ENCODE results near the gene DIP2A. TPM values are rescaled to one million over a fixed set of nuclear protein-coding genes. Genes with fewer than 3 reads are reported as not detected.

Gene DIP2A
- total RNA-seq, 1 donor from 2014 or later = 46.7 TPM

DNA sequence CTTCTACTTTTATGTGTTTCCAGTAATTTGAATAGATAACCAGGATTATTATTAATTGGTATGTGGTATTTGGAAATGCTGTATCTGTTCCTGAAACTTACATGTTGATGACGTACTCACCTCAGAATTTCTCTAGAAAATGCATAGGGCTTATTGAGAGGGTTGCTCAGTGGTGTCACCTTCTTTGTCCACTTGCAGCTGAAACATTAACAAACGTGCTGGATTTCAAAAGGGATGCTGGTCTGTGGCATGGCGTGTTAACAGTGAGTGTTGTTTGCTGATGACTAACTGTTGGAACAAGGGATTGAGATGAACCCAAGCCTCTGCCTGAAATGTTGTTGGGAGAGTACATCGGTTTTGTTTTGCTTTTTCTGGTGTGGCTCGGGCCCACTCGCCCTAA, 78.3 kb downstream of the DIP2A start:
- DNase-seq (ENCODE audit: low read depth) = no peak

- DNase-seq (ENCODE audit: low read depth) = no peak
Observed at GRCh38 chr21:46538262-46538661, 79.6 kb downstream of the DIP2A start.

DNA sequence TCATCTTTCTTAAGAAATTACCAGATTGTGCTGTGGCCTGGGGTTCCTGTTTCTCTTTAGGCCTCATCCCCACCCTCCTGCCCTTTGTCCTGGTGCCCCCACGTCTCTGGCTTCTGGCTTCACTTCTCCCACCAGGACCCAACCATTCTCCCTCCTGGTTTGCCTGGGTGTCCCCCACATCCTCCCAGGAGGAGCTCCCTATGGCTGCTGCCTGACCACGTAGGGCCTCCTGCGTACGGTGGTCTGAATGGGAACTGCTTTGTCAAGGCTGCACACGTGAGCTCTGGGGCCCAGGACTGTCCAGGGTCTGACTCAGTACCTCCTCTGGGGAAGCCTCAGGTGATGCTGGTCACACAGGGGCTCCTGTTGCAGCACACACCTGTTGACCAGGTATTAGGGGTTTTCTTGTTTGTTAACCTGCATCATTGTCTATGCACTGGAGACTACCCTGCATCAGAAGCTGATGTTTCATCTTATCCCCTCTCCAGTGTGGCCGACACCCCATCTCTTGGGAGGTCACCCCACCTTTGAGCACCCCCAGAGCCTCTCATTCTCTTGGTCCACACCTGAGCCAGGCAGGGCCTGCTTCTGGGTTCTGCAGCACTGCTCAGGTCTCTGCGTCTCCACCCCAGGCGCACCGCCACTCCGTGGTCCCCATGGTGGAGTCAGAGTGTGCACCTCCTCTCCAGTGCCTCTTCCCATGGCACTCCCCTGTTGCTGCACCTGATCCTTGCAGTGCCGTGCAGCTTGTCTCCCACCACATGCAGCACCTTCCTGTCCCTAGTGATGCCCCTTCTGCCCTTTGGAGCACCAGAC, 80.4 kb downstream of the DIP2A start:
- no peak for DNase-seq (ENCODE audit: low read depth)

DNA sequence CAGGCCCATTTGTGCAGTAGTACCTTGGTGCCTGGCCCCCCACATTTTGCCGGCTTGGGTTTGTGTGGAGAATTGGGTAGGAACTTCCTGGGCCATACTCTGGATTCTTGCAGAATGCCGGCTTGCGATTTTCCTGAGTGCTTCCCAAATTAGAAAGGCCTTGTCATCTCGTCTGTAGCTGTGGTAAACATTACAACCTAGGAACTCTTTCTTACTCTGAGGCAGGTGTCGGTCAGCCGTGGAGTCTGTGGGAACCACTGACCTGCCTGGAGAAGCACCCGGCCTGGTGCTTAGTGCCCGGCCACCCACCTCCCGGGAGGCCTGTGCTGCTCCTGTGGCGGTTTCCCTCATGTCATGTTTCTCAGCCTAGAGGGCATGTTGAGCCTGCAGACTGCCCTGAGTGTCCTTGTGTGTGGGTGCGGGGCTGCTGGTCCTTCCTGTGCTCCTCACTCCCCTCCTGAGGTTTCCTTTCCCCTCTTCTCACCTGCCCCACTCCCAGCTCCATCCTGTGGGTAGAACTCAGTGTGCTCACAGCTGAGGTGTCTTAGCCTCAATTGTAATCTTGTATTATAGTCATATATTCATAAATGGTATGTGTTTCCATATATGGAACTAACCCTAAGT, 81.5 kb downstream of the DIP2A start:
- DNase-seq (ENCODE audit: low read depth) = no peak

DNA sequence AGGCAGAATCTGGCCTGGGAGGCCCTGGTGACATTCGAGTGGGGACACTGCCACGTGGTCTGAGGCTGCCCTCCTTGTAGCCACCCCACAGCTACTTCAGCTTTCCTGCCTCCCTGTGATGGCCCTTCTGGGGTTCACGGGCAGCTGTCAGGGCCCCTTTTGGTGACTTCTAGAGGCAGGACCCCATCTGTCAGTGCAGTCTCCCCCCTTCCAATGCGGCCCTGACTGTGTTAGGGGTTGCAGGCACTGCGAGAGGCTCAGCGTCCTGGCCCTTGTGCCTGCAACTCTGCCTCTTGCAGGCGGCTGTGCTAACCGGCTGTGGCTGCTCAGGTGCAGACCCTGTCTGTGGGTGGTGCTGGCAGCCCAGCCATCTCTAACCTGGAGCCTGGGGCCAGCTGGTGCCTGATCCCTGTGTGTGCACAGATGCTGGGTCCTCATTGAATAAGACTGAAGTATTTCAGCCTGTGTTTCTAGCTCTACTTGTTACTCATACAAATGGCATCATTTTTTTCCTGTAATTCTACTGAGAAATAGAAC, 84.0 kb downstream of the DIP2A start:
- no peak for DNase-seq (ENCODE audit: low read depth)

DNA sequence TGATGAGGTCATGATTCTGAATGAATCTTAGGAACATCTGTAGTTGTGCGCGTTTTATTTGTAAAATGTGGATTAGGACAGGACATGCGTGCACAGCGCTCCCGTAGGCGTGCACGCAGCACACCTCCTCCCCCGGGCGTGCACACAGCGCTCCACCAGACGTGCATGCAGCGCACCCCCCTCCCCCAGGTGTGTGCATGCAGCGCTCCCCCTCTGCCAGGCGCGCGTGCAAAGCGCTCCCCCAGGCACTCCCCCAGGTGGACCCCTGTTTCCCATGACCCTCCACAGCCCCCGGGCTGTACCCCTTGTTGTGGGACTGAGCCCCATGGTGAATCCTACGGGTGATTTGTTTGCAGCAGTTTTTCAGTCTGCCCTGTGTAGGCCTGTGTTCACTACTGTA, 84.6 kb downstream of the DIP2A start:
- no peak for DNase-seq (ENCODE audit: low read depth)

GRCh38 chr21:46544003-46544402, 85.3 kb downstream of the DIP2A start:
- DNase-seq (ENCODE audit: low read depth) = no peak

GRCh38 chr21:46544824-46545223, 86.1 kb downstream of the DIP2A start:
- DNase-seq (ENCODE audit: low read depth) = no peak

GRCh38 chr21:46545363-46545762, 86.7 kb downstream of the DIP2A start:
- DNase-seq (ENCODE audit: low read depth) = no peak

DNA sequence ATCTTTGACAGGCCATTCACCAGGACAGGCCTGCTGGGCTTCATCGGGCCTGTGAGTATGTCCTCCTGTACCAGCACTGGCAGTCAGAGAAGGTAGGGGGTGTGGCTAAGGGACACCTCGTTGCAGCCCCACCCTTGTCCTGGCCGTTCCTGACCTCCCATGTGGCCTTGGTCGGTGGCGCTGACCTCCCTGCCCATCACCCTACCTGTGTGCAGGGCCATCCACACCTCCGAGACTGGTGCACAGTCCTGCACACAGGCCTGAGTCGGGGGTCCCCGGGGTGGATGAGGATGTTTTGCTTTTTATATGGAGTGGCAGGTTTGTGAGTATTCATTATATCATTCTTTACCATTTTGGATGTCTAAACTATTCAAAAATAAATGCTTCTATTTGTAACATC, 87.2 kb downstream of the DIP2A start:
- no peak for DNase-seq (ENCODE audit: low read depth)

DNA sequence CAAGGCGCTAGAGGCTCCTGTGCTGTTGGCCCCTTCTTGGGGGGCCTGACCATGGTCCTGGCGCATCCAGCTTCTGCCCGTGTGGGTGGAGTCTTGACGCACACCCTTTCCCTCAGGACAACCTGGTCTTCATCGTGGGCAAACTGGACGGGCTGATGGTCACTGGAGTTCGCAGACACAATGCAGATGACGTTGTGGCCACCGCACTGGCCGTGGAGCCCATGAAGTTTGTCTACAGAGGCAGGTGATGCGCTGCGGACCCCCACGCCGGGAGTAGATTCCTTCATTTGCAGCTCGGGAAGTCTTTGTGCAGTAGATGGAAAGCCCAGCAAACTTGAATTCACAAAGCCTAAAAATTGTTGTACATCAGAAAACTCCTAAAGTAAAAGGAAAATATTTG, 88.1 kb downstream of the DIP2A start:
- DNase-seq (ENCODE audit: low read depth) = no peak

GRCh38 chr21:46549650-46550049, 91.0 kb downstream of the DIP2A start:
- no peak for DNase-seq (ENCODE audit: low read depth)

- no peak for DNase-seq (ENCODE audit: low read depth)
Observed at GRCh38 chr21:46550116-46550941, 91.6 kb downstream of the DIP2A start.

- DNase-seq (ENCODE audit: low read depth) = no peak
Observed at GRCh38 chr21:46551636-46552241, 93.0 kb downstream of the DIP2A start.

DNA sequence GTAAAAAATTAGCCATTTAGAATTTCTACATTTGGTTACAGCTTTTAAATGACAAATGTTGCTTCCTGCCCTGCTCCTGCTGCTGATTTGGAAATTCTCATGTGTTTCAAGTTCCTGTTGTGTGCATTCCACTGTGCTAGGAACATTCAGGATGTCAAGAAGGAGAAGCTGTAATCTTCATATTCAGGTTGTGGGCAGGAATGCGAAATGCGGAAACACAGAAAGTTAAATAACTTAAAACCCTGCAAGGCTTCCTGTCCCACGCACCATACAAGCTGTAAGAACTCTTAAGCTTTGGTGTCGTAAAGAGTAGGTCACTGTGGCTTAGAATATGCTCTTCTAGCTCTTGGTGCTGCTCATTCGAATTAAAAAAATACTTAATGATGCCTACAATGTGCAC, 93.6 kb downstream of the DIP2A start:
- no peak for DNase-seq (ENCODE audit: low read depth)

- DNase-seq (ENCODE audit: low read depth) = no peak
Observed at GRCh38 chr21:46552865-46553379, 94.2 kb downstream of the DIP2A start.

- no peak for DNase-seq (ENCODE audit: low read depth)
Observed at GRCh38 chr21:46553993-46554392, 95.3 kb downstream of the DIP2A start.

DNA sequence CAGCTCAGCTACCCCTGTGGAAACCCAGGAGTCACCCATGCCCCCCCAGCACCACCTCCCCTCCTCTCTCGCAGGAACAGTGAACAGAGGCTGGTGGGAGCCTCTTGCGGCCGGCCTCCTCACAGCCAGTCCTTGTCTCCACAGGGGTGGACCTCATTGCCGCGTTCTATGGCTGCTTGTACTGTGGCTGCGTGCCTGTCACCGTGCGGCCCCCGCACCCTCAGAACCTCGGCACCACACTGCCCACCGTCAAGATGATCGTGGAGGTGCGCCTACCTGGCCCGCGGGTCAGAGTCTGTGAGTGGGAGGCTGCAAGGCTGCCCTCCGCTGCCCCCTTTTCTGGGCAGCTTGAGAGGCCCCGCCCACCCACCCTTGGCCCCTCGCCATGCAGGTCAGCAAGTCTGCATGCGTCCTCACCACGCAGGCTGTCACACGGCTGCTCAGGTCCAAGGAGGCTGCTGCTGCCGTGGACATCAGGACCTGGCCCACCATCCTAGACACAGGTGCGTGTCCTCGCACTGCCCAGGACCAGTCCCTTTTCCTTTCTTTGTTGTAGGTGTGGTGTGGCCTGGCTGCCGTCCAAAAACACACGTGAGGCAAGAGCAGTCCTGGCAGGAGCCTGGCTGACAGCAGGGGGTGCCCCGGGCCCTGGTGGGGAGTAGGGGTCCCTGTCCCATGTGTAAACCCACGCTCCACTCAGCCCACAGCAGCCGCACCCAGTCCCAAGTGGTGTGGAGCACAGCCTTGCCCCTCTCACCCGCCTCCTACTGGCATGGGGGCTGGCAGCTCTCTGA, 95.9 kb downstream of the DIP2A start:
- DNase-seq (ENCODE audit: low read depth) = no peak

DNA sequence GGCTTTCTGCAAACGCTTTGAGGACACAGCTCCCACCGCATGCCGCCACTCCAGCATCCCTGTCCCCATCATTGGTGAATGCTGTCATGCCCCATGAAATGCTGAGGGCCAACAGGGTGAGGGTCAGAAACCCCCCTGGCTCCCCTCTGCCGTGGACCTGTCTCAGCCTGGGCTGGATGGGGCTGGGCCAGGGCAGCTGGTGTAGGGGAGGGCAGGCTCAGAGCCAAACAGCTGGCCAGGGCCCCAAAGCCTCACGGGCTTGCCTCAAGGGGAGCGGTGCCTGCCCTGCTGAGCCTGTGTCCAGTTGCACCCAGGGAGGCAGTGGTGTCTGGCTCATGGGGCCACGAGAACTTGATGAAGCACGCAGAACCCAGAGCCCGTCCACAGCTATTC, 96.5 kb downstream of the DIP2A start:
- no peak for DNase-seq (ENCODE audit: low read depth)

- no peak for DNase-seq (ENCODE audit: low read depth)
Observed at GRCh38 chr21:46555678-46556077, 97.0 kb downstream of the DIP2A start.

- DNase-seq (ENCODE audit: low read depth) = no peak
Observed at GRCh38 chr21:46556802-46557201, 98.1 kb downstream of the DIP2A start.

All from renal cortical epithelial cell (primary cell).